Panc1 (cell line): ENCODE measurements around the gene RAPSN. TPM values are rescaled to one million over a fixed set of nuclear protein-coding genes. Genes with fewer than 3 reads are reported as not detected.

Experiments used
- ATAC-seq: fragments of 200-7000 bp; cut with Tn5 transposase; 2 replicates; pipeline ENCODE4 v1.9.1; 2020; ENCODE audit warnings: mild to moderate bottlenecking, moderate library complexity
- BruUV-seq: library from RNA; stranded (reverse); fragments of 400-500 nt; replicated peaks from 2 replicates; lab custom pipeline; 2021; lab: Mats Ljungman, UMichigan
- CTCF ChIA-PET: fragments of 300-600 bp; sonication (Branson Sonifier 250); formaldehyde crosslinking; loops from one replicate; lab custom pipeline; 2022; ENCODE audit warnings: antibody characterized with exemption; lab: Charles Lee
- POLR2A ChIA-PET: fragments of 300-600 bp; sonication (Branson Sonifier 250); formaldehyde crosslinking; loops from one replicate; lab custom pipeline; 2022; ENCODE audit warnings: antibody characterized with exemption; lab: Charles Lee
- DNase-seq: peaks from one replicate; pipeline ENCODE4 v3.0.0-alpha.2; 2010; ENCODE audit warnings: low read depth, low spot score
- H3K27ac ChIP-seq: 2 replicates; pipeline ENCODE4 v1.5.1; 2011; ENCODE audit warnings: mild to moderate bottlenecking, low read length, inconsistent platforms
- H3K27me3 ChIP-seq: fragments of 200-500 bp; sonication (Bioruptor generic); 2 replicates; pipeline ENCODE4 v1.6.0; 2014; ENCODE audit warnings: low read length, inconsistent platforms; ENCODE audit not compliant: control insufficient read depth, insufficient read depth
- H3K36me3 ChIP-seq: fragments of 200-500 bp; sonication (Bioruptor generic); 2 replicates; pipeline ENCODE4 v1.5.1; 2014; ENCODE audit warnings: inconsistent platforms, mild to moderate bottlenecking, low read length, moderate library complexity; ENCODE audit not compliant: control insufficient read depth, insufficient read depth
- H3K4me1 ChIP-seq: 2 replicates; pipeline ENCODE4 v1.5.1; 2011; ENCODE audit warnings: inconsistent platforms, mild to moderate bottlenecking, low read length, moderate library complexity; ENCODE audit not compliant: control insufficient read depth, insufficient read depth
- H3K4me3 ChIP-seq, 2 experiments: 2 replicates each; pipeline ENCODE4 v1.5.1; 2011 to 2012; ENCODE audit warnings: low read depth in 2 of 2, low read length in 2 of 2, mild to moderate bottlenecking in 2 of 2, inconsistent platforms in 1 of 2, moderate library complexity in 1 of 2
- H3K9me3 ChIP-seq: fragments of 200-500 bp; sonication (Bioruptor generic); 2 replicates; pipeline ENCODE4 v1.5.1; 2014; ENCODE audit warnings: low read depth, mild to moderate bottlenecking, inconsistent platforms, low read length, moderate library complexity; ENCODE audit not compliant: control insufficient read depth, insufficient read depth
- POLR2AphosphoS5 ChIP-seq: IDR thresholded peaks from 2 replicates; pipeline ENCODE4 v1.6.1; 2012; ENCODE audit warnings: mild to moderate bottlenecking, low read depth, low read length, moderate library complexity
- SIN3A ChIP-seq: IDR thresholded peaks from 2 replicates; pipeline ENCODE4 v1.6.1; 2012; ENCODE audit warnings: low read depth, mild to moderate bottlenecking, low read length, moderate library complexity, borderline replicate concordance; ENCODE audit not compliant: insufficient read depth
- TCF7L2 ChIP-seq: IDR thresholded peaks from 2 replicates; pipeline ENCODE4 v1.6.1; 2011; ENCODE audit warnings: mild to moderate bottlenecking, low read depth, low read length, inconsistent platforms
- in situ Hi-C: cut with HindIII; loops from 2 replicates; pipeline ENCODE4 v1.10.0; 2016; ENCODE audit warnings: low sequenced_read_pairs, low pct_unique_long_range_greater_than_20kb
- intact Hi-C: fragments of 100-400 bp; cut with micrococcal nuclease; formaldehyde crosslinking; loops from one replicate; pipeline ENCODE4 v1.10.0; 2022; ENCODE audit not compliant: unreplicated experiment
- total RNA-seq: library from RNA; stranded (reverse); gene quantifications from one replicate; pipeline ENCODE4 v1.2.1, GENCODE V29; 2021; ENCODE audit not compliant: unreplicated experiment
- TF ChIP-seq, protein P1 (sequence below), 2 experiments: IDR thresholded peaks; 2 replicates each; pipeline ENCODE4 v1.6.1; 2011 to 2012; ENCODE audit warnings: low read depth in 2 of 2, control low read depth in 1 of 2, low read length in 1 of 2, mild to moderate bottlenecking in 1 of 2, moderate library complexity in 1 of 2; ENCODE audit not compliant: insufficient read depth in 1 of 2
- TF ChIP-seq, protein P2 (sequence below): fragments of 450-650 bp; IDR thresholded peaks from 2 replicates; pipeline ENCODE4 v1.5.1; 2017; ENCODE audit warnings: mild to moderate bottlenecking

The RAPSN gene
- total RNA-seq, 1 experiment from 2014 or later, result 1.8 TPM

DNA sequence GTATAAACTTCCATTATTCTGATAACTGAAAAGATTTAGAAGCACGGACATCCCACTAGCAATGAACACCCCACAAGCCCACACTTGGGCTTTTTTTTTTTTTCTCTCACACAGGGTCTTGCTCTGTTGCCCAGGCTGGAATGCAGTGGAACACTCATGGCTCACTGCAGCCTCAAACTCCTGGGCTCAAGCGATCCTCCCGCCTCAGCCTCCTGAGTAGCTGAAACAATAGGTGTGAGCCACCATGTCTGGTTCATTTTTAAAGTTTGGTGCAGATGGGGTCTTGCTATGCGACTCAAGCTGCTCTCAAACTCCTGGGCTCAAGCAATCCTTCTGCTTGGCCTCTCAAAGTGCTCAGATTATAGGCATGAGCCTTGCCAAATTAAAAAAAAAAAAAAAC is 3.1 kb downstream of the RAPSN start:
- ChIA-PET CTCF (no interaction called here), POLR2A (interaction anchor here (0.6 kb wide), 1 partner anchor 91 kb away, joined by 4 read pairs; no protein-coding TSS in a partner anchor)
- DNase-seq, result no peak
- no peak overlapping the region for H3K27ac ChIP-seq
- TF ChIP-seq SIN3A (no peak), TCF7L2 (no peak)
- H3K4me1 ChIP-seq, result no peaks in the 10 kb centered on the region
- no peaks in the 10 kb centered on the region for H3K27me3 ChIP-seq
- no peak overlapping the region for H3K4me3 ChIP-seq
- intact Hi-C loops, result no loop called here
- ATAC-seq, result no peak
- BruUV-seq, result no TSS peak
- no peaks in the 10 kb centered on the region for H3K36me3 ChIP-seq
- no peaks in the 10 kb centered on the region for H3K9me3 ChIP-seq
- in situ Hi-C loops, result no loop called here

DNA sequence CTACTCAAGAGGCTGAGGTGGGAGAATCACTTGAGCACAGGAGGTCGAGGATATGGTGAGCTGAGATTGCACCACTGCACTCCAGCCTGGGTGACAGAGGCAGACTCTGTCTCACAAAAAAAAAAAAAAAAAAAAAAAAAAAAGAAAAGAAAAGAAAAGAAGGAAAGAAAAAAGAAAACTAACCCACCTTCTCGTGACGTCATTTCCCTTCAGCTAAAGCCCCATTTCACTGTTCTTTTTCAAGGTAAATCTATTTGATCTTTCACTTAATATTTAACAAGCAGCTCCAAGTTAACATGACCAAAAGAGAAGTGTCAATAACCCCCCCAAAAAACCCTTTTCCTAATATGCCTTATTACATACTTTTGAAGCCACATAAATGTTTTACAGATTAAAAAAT is 5.1 kb downstream of the RAPSN start:
- Histone ChIP-seq H3K36me3 (no peaks in the 10 kb centered on the region), H3K9me3 (no peaks in the 10 kb centered on the region), H3K27ac (no peak overlapping the region), H3K27me3 (no peaks in the 10 kb centered on the region), H3K4me1 (no peaks in the 10 kb centered on the region), H3K4me3 (no peak overlapping the region)
- POLR2A ChIA-PET, result interaction anchor here (0.5 kb wide), 1 partner anchor 15 kb away, joined by 4 read pairs; no protein-coding TSS in a partner anchor
- BruUV-seq, result no TSS peak
- TF ChIP-seq, protein P1, sequence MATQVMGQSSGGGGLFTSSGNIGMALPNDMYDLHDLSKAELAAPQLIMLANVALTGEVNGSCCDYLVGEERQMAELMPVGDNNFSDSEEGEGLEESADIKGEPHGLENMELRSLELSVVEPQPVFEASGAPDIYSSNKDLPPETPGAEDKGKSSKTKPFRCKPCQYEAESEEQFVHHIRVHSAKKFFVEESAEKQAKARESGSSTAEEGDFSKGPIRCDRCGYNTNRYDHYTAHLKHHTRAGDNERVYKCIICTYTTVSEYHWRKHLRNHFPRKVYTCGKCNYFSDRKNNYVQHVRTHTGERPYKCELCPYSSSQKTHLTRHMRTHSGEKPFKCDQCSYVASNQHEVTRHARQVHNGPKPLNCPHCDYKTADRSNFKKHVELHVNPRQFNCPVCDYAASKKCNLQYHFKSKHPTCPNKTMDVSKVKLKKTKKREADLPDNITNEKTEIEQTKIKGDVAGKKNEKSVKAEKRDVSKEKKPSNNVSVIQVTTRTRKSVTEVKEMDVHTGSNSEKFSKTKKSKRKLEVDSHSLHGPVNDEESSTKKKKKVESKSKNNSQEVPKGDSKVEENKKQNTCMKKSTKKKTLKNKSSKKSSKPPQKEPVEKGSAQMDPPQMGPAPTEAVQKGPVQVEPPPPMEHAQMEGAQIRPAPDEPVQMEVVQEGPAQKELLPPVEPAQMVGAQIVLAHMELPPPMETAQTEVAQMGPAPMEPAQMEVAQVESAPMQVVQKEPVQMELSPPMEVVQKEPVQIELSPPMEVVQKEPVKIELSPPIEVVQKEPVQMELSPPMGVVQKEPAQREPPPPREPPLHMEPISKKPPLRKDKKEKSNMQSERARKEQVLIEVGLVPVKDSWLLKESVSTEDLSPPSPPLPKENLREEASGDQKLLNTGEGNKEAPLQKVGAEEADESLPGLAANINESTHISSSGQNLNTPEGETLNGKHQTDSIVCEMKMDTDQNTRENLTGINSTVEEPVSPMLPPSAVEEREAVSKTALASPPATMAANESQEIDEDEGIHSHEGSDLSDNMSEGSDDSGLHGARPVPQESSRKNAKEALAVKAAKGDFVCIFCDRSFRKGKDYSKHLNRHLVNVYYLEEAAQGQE (IDR thresholded peaks at IDR 0.05; ENCODE audit: insufficient read depth in 1 of 2, low read depth in 2 of 2, low read length in 1 of 2), result no peak
- TF ChIP-seq TCF7L2, result no peak
- no peak for TF ChIP-seq SIN3A
- TF ChIP-seq POLR2AphosphoS5, result no peak
- TF ChIP-seq, protein P2, sequence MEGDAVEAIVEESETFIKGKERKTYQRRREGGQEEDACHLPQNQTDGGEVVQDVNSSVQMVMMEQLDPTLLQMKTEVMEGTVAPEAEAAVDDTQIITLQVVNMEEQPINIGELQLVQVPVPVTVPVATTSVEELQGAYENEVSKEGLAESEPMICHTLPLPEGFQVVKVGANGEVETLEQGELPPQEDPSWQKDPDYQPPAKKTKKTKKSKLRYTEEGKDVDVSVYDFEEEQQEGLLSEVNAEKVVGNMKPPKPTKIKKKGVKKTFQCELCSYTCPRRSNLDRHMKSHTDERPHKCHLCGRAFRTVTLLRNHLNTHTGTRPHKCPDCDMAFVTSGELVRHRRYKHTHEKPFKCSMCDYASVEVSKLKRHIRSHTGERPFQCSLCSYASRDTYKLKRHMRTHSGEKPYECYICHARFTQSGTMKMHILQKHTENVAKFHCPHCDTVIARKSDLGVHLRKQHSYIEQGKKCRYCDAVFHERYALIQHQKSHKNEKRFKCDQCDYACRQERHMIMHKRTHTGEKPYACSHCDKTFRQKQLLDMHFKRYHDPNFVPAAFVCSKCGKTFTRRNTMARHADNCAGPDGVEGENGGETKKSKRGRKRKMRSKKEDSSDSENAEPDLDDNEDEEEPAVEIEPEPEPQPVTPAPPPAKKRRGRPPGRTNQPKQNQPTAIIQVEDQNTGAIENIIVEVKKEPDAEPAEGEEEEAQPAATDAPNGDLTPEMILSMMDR, result no peak
- no peak for DNase-seq
- in situ Hi-C loops (no loop called here), intact Hi-C loops (no loop called here)
- CTCF ChIA-PET, result interaction anchor here (0.7 kb wide), 1 partner anchor 33 kb away, joined by 13 read pairs; no protein-coding TSS in a partner anchor
- ATAC-seq, result no peak

DNA sequence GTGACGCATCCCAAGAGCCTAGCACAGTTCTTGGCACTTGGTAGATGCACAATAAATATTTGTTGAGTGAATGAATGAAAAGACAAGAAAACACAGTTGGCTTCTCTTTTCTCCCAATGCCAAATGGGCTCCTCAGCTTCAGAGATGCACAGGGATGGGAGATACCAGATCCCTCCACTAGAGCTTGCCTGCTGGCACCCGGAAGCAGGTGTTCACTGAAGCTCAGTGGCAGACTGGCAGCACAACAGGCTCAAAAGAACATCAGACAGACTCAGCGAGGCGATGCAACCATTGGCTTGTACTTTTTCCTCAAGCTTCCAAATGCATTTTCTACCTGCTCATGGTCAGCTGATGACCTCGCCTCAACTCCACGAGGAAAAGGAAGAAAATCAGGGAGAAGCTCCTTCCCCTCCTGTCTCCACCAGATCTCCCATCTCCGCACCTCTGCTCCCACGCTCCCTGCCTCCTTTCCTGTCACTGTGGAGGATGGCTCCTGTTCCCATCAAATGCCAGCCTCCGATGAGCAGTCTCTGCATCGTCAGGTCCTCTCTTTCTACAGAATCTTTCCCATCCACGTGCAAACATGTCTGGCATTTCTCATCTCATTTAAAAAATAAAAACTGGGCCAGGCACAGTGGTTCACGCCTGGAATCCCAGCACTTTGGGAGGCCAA is 5.8 kb downstream of the RAPSN start:
- BruUV-seq, result no TSS peak
- in situ Hi-C loops (no loop called here), intact Hi-C loops (no loop called here)
- Histone ChIP-seq H3K9me3 (no peaks in the 10 kb centered on the region), H3K4me1 (no peaks in the 10 kb centered on the region), H3K36me3 (no peaks in the 10 kb centered on the region), H3K27ac (no peak overlapping the region), H3K27me3 (no peaks in the 10 kb centered on the region), H3K4me3 (no peak overlapping the region)
- no peak for ATAC-seq
- TF ChIP-seq, protein P2, result no peak
- no peak for TF ChIP-seq POLR2AphosphoS5
- TF ChIP-seq, protein P1 (IDR thresholded peaks at IDR 0.05; ENCODE audit: insufficient read depth in 1 of 2, low read depth in 2 of 2, low read length in 1 of 2), result no peak
- ChIA-PET POLR2A (no interaction called here), CTCF (no interaction called here)
- no peak for DNase-seq
